Measurements from ENCODE around the gene MEGF6. TPM values are rescaled to one million over a fixed set of nuclear protein-coding genes. Genes with fewer than 3 reads are reported as not detected.

Gene MEGF6
- total and polyA plus RNA-seq, 9 of the 15 experiments (the other 6 are each of a cell fraction or from before 2014, with no cell fraction given), result 0.03 to 1.7 (median 0.24) TPM; not detected in 3

- Histone ChIP-seq H3K27ac (ENCODE audit: extremely low read depth, low read depth, low read length) (no peak overlapping the region), H3K27me3 (ENCODE audit: control insufficient read depth in 2 of 2, insufficient read depth in 2 of 2, low read length in 2 of 2) (peaks cover 6 to 21% of the 10 kb centered on the region in 2 experiments), H3K4me2 (ENCODE audit: insufficient read depth, low read length) (no peak overlapping the region), H2AFZ (ENCODE audit: low read depth, low read length) (no peak overlapping the region), H3K9me3 (replicated peaks; ENCODE audit: control insufficient read depth, insufficient read depth, low read depth, low read length) (no peaks in the 10 kb centered on the region), H3K36me3 (ENCODE audit: control insufficient read depth, insufficient read depth, low read length) (no peaks in the 10 kb centered on the region), H4K20me1 (replicated peaks; ENCODE audit: control insufficient read depth, insufficient read depth, low read length) (peaks cover 14% of the 10 kb centered on the region), H3K9me1 (ENCODE audit: control insufficient read depth, insufficient read depth, low read length) (no peaks in the 10 kb centered on the region), H3K9ac (ENCODE audit: insufficient read depth in 1 of 2, low read depth in 2 of 2, low read length in 2 of 2) (no peak overlapping the region), H3K4me1 (replicated peaks in 1 of 2; ENCODE audit: control insufficient read depth in 2 of 2, insufficient read depth in 2 of 2, low read length in 2 of 2) (peaks cover 0 to 64% of the 10 kb centered on the region in 2 experiments; a peak in 2 of 5 replicates), H3K79me2 (ENCODE audit: control insufficient read depth, insufficient read depth, low read length) (no peaks in the 10 kb centered on the region), H3K4me3 (no peak overlapping the region)
- no peak for FAIRE-seq
- in situ Hi-C loops (cut with MboI), result loop anchor here (5.0 kb wide), 1 partner anchor 32 kb away; no protein-coding TSS in a partner anchor
- CTCF ChIA-PET (ENCODE audit: low intra/inter-chr PET ratio), result no interaction called here
- no peak for ATAC-seq
- BruUV-seq (replicated peaks), result no TSS peak
- POLR2A ChIA-PET, result interaction anchor here (0.7 to 1.3 kb wide), 2 partner anchors 8 to 96 kb away, joined by 3 to 4 read pairs; no protein-coding TSS in a partner anchor
- intact Hi-C loops (cut with micrococcal nuclease), result no loop called here
- no peak for DNase-seq (ENCODE audit: extremely low read depth in 1 of 4, low spot score in 3 of 4)
- 6% methylated on average over 30 of the region's 30 CpGs for WGBS (ENCODE audit: insufficient coverage, low coverage, missing lambda C conversion rate)
- TF ChIP-seq ZBTB8A (IDR thresholded peaks at IDR 0.05; ENCODE audit: partially characterized antibody), result no peak
- no peak for TF ChIP-seq SP2 (IDR thresholded peaks at IDR 0.05; ENCODE audit: extremely low read depth, low read depth, low read length, poor library complexity, severe bottlenecking)
- peak; percentile 90 for TF ChIP-seq ZNF263 (CRISPR knock-in tag; IDR thresholded peaks at IDR 0.05; ENCODE audit: borderline replicate concordance)
- TF ChIP-seq MGA (IDR thresholded peaks at IDR 0.05), result peak; percentile 59
- TF ChIP-seq L3MBTL2 (IDR thresholded peaks at IDR 0.05), result peak; percentile 61; the same call in 1 of the 2 replicates
- peak in 1 of 2 experiments; percentile 21 for TF ChIP-seq E2F6 (IDR thresholded peaks at IDR 0.05; ENCODE audit: borderline replicate concordance in 1 of 2, extremely low read depth in 1 of 2, insufficient read depth in 1 of 2, insufficient read length in 1 of 2, low read depth in 1 of 2, low read length in 1 of 2, poor library complexity in 1 of 2, severe bottlenecking in 1 of 2)
Observed at GRCh38 chr1:3479511-3480368, 131.6 kb downstream of the MEGF6 start.

Measured in K562 (cell line).